Activated T-cell treated with anti-CD3 and anti-CD28 coated beads, Interleukin-2, amount 50 U/mL, for 4 hours (primary cell): ENCODE measurements around the gene DMXL1. TPM values are rescaled to one million over a fixed set of nuclear protein-coding genes. Genes with fewer than 3 reads are reported as not detected.

Experiments
- ATAC-seq, 2 donors: fragments of 200-7000 bp; cut with Tn5 transposase; one replicate each; pipeline ENCODE4 v1.10.0; 2021
- DNase-seq: peaks from one replicate; pipeline ENCODE4 v3.0.0-alpha.2; 2020
- H3K27me3 Mint-ChIP-seq: one replicate; pipeline ENCODE4 v1.8.0; 2021; ENCODE audit warnings: low read depth, mixed read lengths
- H3K36me3 Mint-ChIP-seq: one replicate; pipeline ENCODE4 v1.8.0; 2022; ENCODE audit warnings: mixed read lengths; ENCODE audit not compliant: insufficient read depth
- H3K4me1 Mint-ChIP-seq: one replicate; pipeline ENCODE4 v1.8.0; 2021; ENCODE audit warnings: low read depth, mixed read lengths
- H3K4me3 Mint-ChIP-seq: one replicate; pipeline ENCODE4 v1.8.0; 2021; ENCODE audit warnings: mild to moderate bottlenecking, moderate library complexity, mixed read lengths
- H3K9me3 Mint-ChIP-seq: one replicate; pipeline ENCODE4 v1.8.0; 2021; ENCODE audit warnings: mixed read lengths
- total RNA-seq, 3 donors: library from RNA; stranded (reverse); gene quantifications; one replicate each; pipeline ENCODE4 v1.2.1, GENCODE V29; 2021

The DMXL1 gene
- total RNA-seq, 3 donors from 2014 or later = 16.0 to 27.5 (median 18.7) TPM

DNA sequence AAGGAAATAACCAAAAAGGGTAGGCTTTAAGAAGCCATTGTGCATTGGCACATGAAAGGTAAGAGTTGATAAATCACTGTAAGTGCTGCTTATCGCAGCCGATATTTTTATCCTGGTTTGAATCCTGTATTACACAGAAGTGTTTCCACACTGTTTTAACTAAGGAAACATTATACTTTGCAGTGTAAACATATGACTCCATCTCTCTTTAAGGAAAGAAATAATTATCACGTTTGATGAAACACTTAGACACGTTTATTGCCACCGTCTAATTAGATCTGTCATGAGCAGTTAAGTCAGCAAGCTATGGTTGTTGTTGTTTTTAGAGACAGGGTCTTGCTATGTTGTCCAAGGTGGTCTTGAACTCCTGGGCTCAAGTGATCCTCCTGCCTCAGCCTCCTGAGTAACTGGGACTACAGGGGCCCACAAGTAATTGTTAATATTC lies 199.3 kb downstream of the DMXL1 start:
- ATAC-seq = no peak
- H3K4me1 Mint-ChIP-seq = peaks cover 67% of the 10 kb centered on the region
- peak overlapping the region; percentile 100 for H3K4me3 Mint-ChIP-seq
- no peak for DNase-seq
- H3K36me3 Mint-ChIP-seq = peaks cover 16% of the 10 kb centered on the region
- no peaks in the 10 kb centered on the region for H3K9me3 Mint-ChIP-seq
- no peaks in the 10 kb centered on the region for H3K27me3 Mint-ChIP-seq

DNA sequence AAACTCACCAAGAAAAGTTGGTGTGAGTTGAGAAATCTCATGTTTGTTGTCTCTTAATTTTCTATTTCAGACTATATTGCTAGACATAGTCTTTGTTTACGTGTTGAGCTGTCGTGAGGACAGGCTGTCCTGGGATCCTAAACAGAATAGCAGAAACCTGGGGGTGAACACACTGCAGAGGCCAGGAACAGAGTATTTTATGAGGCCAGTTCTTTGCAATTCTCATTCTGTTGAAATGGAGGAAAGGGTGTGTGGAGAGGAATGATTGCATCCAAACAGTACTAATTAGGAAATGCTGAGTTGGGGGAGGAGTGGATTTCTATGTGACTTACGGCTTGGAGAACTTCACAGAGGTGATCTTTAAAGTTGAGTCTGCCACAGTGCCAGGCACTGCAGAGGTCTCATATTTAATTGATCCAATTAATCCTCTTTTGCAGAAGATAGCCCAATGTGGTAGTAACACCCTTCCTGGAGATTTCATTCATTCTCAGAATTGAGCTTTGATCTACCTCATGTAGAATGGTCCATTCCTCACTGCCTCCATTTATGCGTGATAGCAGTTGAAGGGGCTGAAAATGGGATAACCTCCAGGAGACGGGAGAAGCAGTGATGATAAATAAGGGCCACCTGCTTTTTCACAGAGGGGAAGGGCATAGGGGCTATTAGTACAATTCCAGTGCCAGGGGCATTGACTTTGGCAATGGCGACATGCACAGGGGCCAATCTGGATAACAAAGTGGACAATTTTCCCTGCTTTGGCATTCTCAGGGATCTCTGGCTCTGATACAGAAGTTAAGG lies 200.3 kb downstream of the DMXL1 start:
- Mint-ChIP-seq H3K9me3 (no peaks in the 10 kb centered on the region), H3K36me3 (peaks cover 16% of the 10 kb centered on the region), H3K4me3 (peak overlapping the region; percentile 100), H3K4me1 (peaks cover 72% of the 10 kb centered on the region), H3K27me3 (no peaks in the 10 kb centered on the region)
- no peak for DNase-seq
- ATAC-seq = no peak

DNA sequence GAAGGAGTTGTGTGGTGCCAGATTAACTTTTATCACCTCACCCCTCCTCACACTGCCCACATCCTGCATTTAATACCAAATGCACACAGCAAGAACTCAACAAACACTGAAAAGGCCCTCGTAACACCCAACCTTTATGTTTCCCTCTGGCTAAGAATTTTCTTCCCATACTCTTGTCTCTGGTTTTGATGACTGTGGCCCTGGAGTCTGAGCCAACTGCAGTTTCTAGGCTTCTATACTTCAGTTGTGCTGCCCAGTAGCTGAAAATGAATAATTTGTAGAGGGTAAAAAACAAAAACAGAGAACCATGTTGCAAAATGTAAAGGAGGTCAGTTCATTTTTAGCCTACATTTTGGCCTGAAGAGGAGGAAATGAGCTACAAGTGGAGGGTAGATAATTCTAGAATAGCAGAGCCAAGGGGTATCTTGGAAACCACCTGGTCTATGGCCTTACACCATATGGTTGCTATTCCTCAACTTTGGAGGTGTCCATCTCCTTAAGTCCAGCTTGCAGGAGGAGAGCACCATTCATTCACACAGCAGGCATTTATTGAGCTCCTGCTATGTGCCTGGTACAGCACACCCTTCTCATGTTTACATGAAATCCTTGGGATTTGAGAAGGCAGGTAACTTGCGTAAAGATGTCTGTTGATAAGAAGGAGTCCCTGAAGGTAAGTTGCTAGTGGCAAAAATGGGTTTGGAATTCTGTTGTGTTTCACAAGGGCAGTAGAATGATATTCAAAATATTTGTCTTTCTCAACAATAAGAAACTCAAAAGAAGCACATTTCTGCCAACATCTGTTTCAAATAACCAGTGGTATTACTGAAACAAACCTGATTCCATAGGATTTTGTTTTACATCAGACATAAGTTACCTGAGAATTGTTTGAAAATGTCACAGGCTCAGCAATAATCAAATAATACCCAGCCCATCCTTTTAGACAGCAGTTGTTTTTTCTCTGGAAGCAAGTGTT lies 201.2 kb downstream of the DMXL1 start:
- Mint-ChIP-seq H3K9me3 (no peaks in the 10 kb centered on the region), H3K4me1 (peaks cover 74% of the 10 kb centered on the region), H3K4me3 (peak overlapping the region; percentile 100), H3K36me3 (peaks cover 20% of the 10 kb centered on the region), H3K27me3 (no peaks in the 10 kb centered on the region)
- DNase-seq (no peak), ATAC-seq (no peak)

DNA sequence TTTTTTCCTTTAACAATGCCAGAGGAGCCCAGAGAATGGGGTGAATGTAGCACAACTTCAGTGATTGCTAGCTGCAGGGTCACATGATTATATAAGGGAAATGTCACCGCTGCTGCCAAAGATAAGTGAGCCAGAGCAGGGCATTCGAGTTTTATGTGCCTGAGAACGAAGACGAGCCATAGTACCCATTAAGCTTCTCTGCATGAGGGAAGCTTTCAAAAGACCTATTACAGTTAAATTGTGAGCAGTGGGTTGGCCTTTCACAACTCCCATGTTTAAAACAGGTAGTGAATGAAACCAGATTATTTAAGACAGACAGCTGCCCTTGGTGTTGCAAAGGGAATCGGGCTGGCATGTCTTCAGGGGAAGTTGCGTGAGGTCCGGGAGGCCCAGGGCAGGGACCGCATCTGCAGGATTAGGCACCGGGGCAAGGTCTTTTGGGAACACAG lies 202.5 kb downstream of the DMXL1 start:
- H3K36me3 Mint-ChIP-seq = peaks cover 21% of the 10 kb centered on the region
- peaks cover 78% of the 10 kb centered on the region for H3K4me1 Mint-ChIP-seq
- no peak for DNase-seq
- no peak for ATAC-seq
- H3K9me3 Mint-ChIP-seq = no peaks in the 10 kb centered on the region
- H3K4me3 Mint-ChIP-seq = peak overlapping the region; percentile 100
- no peaks in the 10 kb centered on the region for H3K27me3 Mint-ChIP-seq

DNA sequence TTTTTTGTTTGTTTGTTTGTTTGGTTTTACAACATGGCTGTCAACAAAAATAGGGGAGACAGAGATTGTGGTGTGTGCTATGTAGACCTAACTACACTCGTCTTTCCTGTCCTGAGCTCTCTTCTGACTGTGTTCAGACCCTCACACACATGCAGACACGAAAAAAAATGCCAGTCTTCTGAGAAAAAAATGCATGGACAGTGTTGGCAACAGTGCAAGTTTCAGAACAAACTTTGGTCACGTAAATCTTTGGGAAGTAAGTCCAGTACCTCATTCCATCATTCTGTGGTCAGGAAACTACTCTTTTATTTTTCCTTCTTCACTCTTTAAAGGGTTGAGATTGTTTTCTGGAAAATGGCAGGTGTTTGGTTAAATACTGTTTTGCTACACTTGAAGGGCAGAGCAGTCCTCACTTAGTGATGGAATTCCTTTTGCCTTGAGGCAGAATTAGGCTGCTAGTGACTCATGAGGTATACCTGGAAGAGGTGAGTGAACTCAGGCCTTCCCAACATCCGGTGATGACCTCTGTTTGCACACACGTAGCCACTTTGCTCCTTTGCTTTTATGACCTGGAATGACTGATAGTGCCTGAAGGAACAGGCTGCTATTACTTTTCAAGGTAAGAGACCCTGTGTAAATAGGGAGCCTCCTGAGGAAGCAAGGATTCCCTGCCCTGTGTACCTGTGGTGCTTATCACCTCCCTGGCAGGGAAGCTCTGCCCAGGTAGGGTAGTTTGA lies 203.3 kb downstream of the DMXL1 start:
- H3K27me3 Mint-ChIP-seq = no peaks in the 10 kb centered on the region
- no peaks in the 10 kb centered on the region for H3K9me3 Mint-ChIP-seq
- ATAC-seq (peak in 1 of 2 donors; percentile 1), DNase-seq (no peak)
- peaks cover 22% of the 10 kb centered on the region for H3K36me3 Mint-ChIP-seq
- peaks cover 86% of the 10 kb centered on the region for H3K4me1 Mint-ChIP-seq
- peak overlapping the region; percentile 100 for H3K4me3 Mint-ChIP-seq

DNA sequence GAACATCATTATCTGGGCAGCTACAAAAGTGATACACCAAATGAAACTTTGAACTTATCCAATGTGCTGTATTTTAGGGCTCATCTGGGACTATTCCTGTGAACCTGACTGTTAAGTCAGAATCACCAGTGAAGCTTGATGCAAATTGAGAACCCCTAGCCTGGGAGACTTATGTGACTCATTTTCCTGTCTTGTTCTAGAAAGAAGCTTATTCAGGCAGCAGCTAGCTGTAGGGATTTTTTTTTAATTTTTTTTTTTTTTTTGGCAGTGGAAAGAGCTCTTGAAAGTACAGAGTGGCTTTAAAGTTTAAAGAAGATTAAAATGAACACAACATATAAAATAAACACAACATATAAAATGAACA lies 203.9 kb downstream of the DMXL1 start:
- no peaks in the 10 kb centered on the region for H3K27me3 Mint-ChIP-seq
- DNase-seq (no peak), ATAC-seq (peak; percentile 77 to 78)
- peaks cover 91% of the 10 kb centered on the region for H3K4me1 Mint-ChIP-seq
- H3K36me3 Mint-ChIP-seq = peaks cover 21% of the 10 kb centered on the region
- H3K4me3 Mint-ChIP-seq = peak overlapping the region; percentile 100
- H3K9me3 Mint-ChIP-seq = no peaks in the 10 kb centered on the region

DNA sequence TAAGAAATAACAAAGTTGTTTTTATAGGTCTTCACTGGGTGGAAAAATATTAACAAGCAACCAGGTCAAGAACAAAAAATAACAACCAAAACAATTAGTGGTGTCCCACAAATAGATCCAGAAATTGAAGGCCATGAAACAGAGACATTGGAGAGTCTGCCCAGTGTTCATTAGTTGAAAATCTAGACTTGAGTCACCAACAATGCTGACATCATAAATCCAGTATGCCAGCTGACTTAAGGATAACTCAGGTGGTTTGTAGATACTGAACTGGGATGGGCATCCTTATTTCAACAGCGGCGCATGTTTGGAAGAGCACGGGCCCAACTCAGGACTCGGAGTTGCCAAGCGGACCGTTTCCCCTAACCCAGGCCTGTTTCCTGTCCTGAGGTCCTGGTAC lies 204.3 kb downstream of the DMXL1 start:
- DNase-seq (no peak), ATAC-seq (no peak)
- Mint-ChIP-seq H3K36me3 (peaks cover 19% of the 10 kb centered on the region), H3K4me1 (peaks cover 93% of the 10 kb centered on the region), H3K9me3 (no peaks in the 10 kb centered on the region), H3K27me3 (no peaks in the 10 kb centered on the region), H3K4me3 (peak overlapping the region; percentile 100)

DNA sequence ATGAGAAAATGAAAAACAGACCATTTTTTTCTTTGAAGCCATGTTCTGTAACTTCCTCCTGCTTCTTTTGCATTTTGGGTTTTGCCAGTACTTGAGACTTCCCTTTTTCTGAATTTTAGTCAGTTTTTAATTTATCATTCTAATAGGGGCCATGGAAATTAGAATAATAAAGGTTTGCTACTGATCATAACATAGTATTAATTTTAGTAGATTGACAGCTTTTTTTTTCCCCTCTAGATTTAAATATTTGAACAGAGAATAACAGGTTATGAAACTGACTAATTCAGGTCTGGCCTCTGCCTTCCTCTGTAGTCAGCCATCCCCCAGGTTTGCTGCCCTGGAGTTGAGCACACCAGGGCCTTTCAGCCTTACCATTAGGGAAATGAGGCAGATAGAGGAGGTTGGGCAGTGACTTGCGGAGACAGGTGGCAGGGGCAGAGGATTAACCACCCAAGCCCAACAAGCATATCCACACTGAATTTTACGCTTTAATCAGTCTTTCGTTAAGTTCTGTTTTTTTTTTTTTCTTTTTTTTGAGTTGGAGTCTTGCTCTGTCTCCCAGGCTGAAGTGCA lies 204.8 kb downstream of the DMXL1 start:
- DNase-seq (peak; percentile 23), ATAC-seq (peak; percentile 58 to 62)
- Mint-ChIP-seq H3K4me1 (peaks cover 97% of the 10 kb centered on the region), H3K27me3 (no peaks in the 10 kb centered on the region), H3K4me3 (peak overlapping the region; percentile 100), H3K9me3 (no peaks in the 10 kb centered on the region), H3K36me3 (peaks cover 18% of the 10 kb centered on the region)

DNA sequence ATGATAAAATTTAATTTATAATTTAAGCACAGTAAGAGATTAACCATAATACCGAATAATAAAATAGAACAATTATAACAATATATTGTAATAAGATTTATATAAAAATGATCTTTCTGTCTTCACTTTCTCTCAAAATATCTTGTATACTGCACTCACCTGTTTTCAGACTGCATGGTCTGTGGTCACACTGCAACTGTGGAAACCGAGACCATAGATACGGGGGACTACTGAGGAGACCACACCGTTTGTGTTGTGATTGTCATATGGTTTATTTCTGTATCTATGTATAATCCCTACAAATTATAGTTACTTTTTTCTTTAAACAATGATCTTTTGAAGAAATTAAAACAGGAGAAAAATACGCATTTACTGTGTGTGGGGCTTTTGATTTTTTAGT lies 206.1 kb downstream of the DMXL1 start:
- DNase-seq = no peak
- H3K4me3 Mint-ChIP-seq = no peak overlapping the region
- H3K9me3 Mint-ChIP-seq = no peaks in the 10 kb centered on the region
- ATAC-seq = no peak
- H3K36me3 Mint-ChIP-seq = peaks cover 22% of the 10 kb centered on the region
- no peaks in the 10 kb centered on the region for H3K27me3 Mint-ChIP-seq
- peaks cover 97% of the 10 kb centered on the region for H3K4me1 Mint-ChIP-seq

DNA sequence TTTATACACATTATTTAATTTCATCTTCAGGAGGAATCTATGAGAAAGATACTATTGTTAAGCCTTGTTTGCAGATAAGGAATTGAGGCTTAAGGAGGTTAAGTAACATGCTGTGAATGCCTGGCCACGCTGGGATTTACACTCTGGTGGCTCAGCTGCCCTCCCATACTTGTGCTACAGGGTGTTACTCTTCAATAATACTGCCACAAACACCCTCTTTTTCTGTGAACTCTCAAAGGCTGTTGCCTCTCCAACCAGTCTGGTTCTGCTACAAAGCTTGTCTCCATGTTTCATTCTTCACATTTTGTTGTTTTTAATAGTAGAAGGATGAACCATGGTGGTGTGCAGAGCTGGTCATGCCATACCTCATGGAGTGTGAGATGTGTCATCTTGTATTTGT lies 208.2 kb downstream of the DMXL1 start:
- peaks cover 97% of the 10 kb centered on the region for H3K4me1 Mint-ChIP-seq
- H3K9me3 Mint-ChIP-seq = no peaks in the 10 kb centered on the region
- ATAC-seq = no peak
- H3K36me3 Mint-ChIP-seq = peaks cover 41% of the 10 kb centered on the region
- no peak for DNase-seq
- H3K4me3 Mint-ChIP-seq = peak overlapping the region; percentile 59
- no peaks in the 10 kb centered on the region for H3K27me3 Mint-ChIP-seq

DNA sequence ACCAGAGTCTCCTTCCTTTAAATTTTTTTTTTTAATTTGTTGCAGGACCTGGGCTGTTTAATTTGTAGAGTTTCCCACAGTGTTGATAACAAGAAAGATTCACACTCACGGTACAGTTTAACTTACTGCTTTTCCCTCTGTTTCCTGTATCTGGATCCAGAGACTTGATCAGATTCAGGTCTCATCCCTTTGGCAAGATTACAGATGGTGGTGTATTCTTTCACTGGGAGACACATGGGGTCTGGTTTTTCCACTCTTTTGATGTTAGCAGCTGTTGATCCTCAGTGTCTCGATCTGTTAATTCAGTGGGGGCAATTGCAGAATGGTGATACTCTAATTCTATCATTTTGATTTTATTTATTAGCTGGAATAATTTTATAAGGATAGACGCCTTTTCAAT lies 209.5 kb downstream of the DMXL1 start:
- Mint-ChIP-seq H3K4me3 (peak overlapping the region; percentile 54), H3K4me1 (peaks cover 97% of the 10 kb centered on the region), H3K27me3 (no peaks in the 10 kb centered on the region), H3K9me3 (no peaks in the 10 kb centered on the region), H3K36me3 (peaks cover 41% of the 10 kb centered on the region)
- DNase-seq = no peak
- no peak for ATAC-seq

DNA sequence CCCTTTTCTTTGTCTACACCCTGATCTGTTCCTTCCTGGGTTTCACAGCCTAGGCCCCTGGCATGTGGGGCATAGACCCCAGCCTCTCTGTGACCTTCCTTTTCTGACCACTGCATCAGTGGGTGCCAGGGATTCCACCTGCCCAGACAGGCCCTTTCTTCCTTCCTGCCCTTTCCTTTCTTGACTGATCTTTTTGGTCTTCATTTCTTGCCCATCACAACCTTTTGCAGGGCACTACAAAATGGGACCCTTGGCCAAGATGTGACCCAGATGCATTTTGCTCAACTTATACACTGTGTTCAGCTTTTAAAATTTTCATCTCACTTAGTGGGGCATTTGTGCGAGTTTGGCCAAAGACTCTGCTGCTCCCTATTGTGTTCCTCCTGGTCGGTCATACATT lies 211.7 kb downstream of the DMXL1 start:
- Mint-ChIP-seq H3K4me1 (peaks cover 99% of the 10 kb centered on the region), H3K36me3 (peaks cover 38% of the 10 kb centered on the region), H3K9me3 (no peaks in the 10 kb centered on the region), H3K4me3 (peak overlapping the region; percentile 37), H3K27me3 (no peaks in the 10 kb centered on the region)
- ATAC-seq (no peak), DNase-seq (no peak)

DNA sequence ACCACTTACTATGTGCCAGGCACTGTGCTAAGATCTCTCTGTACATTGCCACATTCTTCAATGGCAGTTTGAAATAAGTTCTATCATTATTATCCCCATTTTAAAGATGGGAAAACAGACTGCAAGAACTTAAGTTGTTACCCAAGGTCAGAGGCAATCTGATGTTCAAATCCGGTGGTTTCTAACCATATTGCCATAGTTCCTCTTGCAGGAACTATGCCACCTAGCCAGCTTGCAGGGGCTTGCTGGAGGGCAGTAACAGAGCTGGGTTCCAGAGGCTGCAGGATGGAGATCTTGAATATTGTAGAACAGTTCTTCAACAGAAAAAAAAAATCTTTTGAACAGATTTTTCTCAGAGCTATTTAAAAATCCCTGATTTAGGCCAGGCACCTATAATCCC lies 213.1 kb downstream of the DMXL1 start:
- Mint-ChIP-seq H3K36me3 (peaks cover 37% of the 10 kb centered on the region), H3K4me1 (peaks cover 99% of the 10 kb centered on the region), H3K4me3 (peak overlapping the region; percentile 37), H3K9me3 (no peaks in the 10 kb centered on the region), H3K27me3 (no peaks in the 10 kb centered on the region)
- no peak for DNase-seq
- no peak for ATAC-seq
